Endothelial cell of umbilical vein (primary cell): ENCODE results near the gene EZH1. TPM values are rescaled to one million over a fixed set of nuclear protein-coding genes. Genes with fewer than 3 reads are reported as not detected.

Source experiments
- BruUV-seq: library from RNA; stranded (reverse); fragments of 400-500 nt; replicated peaks from 2 replicates; lab custom pipeline; 2021; lab: Mats Ljungman, UMichigan
- CTCF ChIA-PET: fragments of 300-600, 350-600 bp; sonication (Branson Sonifier 250); formaldehyde crosslinking; loops from one replicate; lab custom pipeline; 2021; ENCODE audit warnings: antibody characterized with exemption, inconsistent platforms; lab: Charles Lee
- POLR2A ChIA-PET: fragments of 300-600, 350-600 bp; sonication (Branson Sonifier 250); formaldehyde crosslinking; loops from one replicate; lab custom pipeline; 2021; ENCODE audit warnings: antibody characterized with exemption, inconsistent platforms; lab: Charles Lee
- DNase-seq: peaks from one replicate; pipeline ENCODE4 v3.0.0-alpha.2; 2011; ENCODE audit warnings: low read depth, low spot score
- FAIRE-seq: peaks from 2 replicates; lab custom pipeline; 2011; peaks lifted over from hg19 to GRCh38; lab: Jason Lieb, UNC
- H2AFZ ChIP-seq: 2 replicates; pipeline ENCODE4 v1.6.0; 2012; ENCODE audit warnings: low read depth, low read length, control low read depth, inconsistent platforms
- H3K27ac ChIP-seq: 2 replicates; pipeline ENCODE4 v1.5.1; 2011; ENCODE audit warnings: low read depth, mild to moderate bottlenecking, control low read depth, low read length, moderate library complexity; ENCODE audit not compliant: insufficient read depth
- H3K27me3 ChIP-seq, 2 experiments: 2 replicates each; pipeline versions ENCODE4 v1.6.0 to v1.6.1; 2011; ENCODE audit warnings: low read length in 2 of 2, mixed read lengths in 1 of 2; ENCODE audit not compliant: control insufficient read depth in 2 of 2, insufficient read depth in 2 of 2
- H3K36me3 ChIP-seq, 2 experiments: 2 replicates in 1 of 2; 3 replicates in 1 of 2; pipeline ENCODE4 v1.5.1; 2011; ENCODE audit warnings: low read length in 2 of 2, mild to moderate bottlenecking in 1 of 2, moderate library complexity in 1 of 2; ENCODE audit not compliant: control insufficient read depth in 2 of 2, insufficient read depth in 2 of 2; ENCODE audit errors: extremely low read depth in 1 of 2
- H3K4me1 ChIP-seq: 3 replicates; pipeline ENCODE4 v1.5.1; 2011; ENCODE audit warnings: mild to moderate bottlenecking, low read length; ENCODE audit not compliant: control insufficient read depth, insufficient read depth; ENCODE audit errors: extremely low read depth
- H3K4me2 ChIP-seq: 2 replicates; pipeline ENCODE4 v1.6.1; 2011; ENCODE audit warnings: low read length, control low read depth, mixed read lengths; ENCODE audit not compliant: insufficient read depth
- H3K4me3 ChIP-seq, 3 experiments: fragments of 200-600 bp in 1 of 3; sonication (generic), shearing (Covaris generic) in 1 of 3; replicated peaks in 1 of 3; 2 replicates each; pipeline ENCODE4 v1.5.1; 2011 to 2016; ENCODE audit warnings: control low read depth in 3 of 3, low read length in 3 of 3, mild to moderate bottlenecking in 2 of 3, inconsistent platforms in 1 of 3, low read depth in 1 of 3, moderate library complexity in 1 of 3; ENCODE audit not compliant: insufficient read depth in 1 of 3
- H3K79me2 ChIP-seq: 2 replicates; pipeline ENCODE4 v1.6.0; 2012; ENCODE audit warnings: low read length, inconsistent platforms; ENCODE audit not compliant: control insufficient read depth, insufficient read depth
- H3K9ac ChIP-seq: replicated peaks from 2 replicates; pipeline ENCODE3; 2011; ENCODE audit warnings: low read length, control low read depth; ENCODE audit not compliant: insufficient read depth; ENCODE audit errors: extremely low read depth
- H3K9me1 ChIP-seq: replicated peaks from 3 replicates; pipeline ENCODE4 v1.6.0; 2011; ENCODE audit warnings: mild to moderate bottlenecking, low read length; ENCODE audit not compliant: control insufficient read depth, insufficient read depth; ENCODE audit errors: extremely low read depth
- H3K9me3 ChIP-seq: replicated peaks from 2 replicates; pipeline ENCODE4 v1.5.1; 2012; ENCODE audit warnings: low read length, inconsistent platforms; ENCODE audit not compliant: control insufficient read depth, insufficient read depth
- H4K20me1 ChIP-seq: replicated peaks from 2 replicates; pipeline ENCODE3; 2011; ENCODE audit warnings: mild to moderate bottlenecking, low read length; ENCODE audit not compliant: control insufficient read depth, insufficient read depth; ENCODE audit errors: extremely low read depth
- EZH2 ChIP-seq: IDR thresholded peaks from 2 replicates; pipeline ENCODE4 v1.6.1; 2012; ENCODE audit warnings: borderline replicate concordance, low read depth, mild to moderate bottlenecking, moderate library complexity, low read length, inconsistent platforms; ENCODE audit not compliant: severe bottlenecking
- FOS ChIP-seq: IDR thresholded peaks from 2 replicates; pipeline ENCODE4 v1.6.1; 2011; ENCODE audit warnings: mild to moderate bottlenecking, low read length, moderate library complexity, borderline replicate concordance; ENCODE audit not compliant: insufficient read depth
- GATA2 ChIP-seq: IDR thresholded peaks from 2 replicates; pipeline ENCODE4 v1.7.0; 2011; ENCODE audit warnings: low read depth, mild to moderate bottlenecking, moderate library complexity, mixed read lengths, low read length; ENCODE audit not compliant: insufficient read length, insufficient read depth
- JUN ChIP-seq: IDR thresholded peaks from 2 replicates; pipeline ENCODE4 v1.6.1; 2011; ENCODE audit warnings: borderline replicate concordance, low read depth; ENCODE audit not compliant: insufficient read length, insufficient read depth
- MYC ChIP-seq: IDR thresholded peaks from one replicate; pipeline ENCODE4 v1.6.1; 2011; ENCODE audit warnings: mild to moderate bottlenecking, low read depth, low read length
- POLR2A ChIP-seq: IDR thresholded peaks from 2 replicates; pipeline ENCODE4 v1.6.1; 2012; ENCODE audit warnings: low read depth, mild to moderate bottlenecking, control low read depth, low read length
- POLR2AphosphoS5 ChIP-seq: IDR thresholded peaks from 2 replicates; pipeline ENCODE4 v1.6.1; 2012; ENCODE audit warnings: low read depth, mild to moderate bottlenecking, control low read depth, low read length, moderate library complexity; ENCODE audit not compliant: insufficient read depth
- dilution Hi-C: fragments of 300-500 bp; cut with MboI; formaldehyde crosslinking; loops from one replicate; pipeline ENCODE4 v1.15.0; 2019; ENCODE audit warnings: low sequenced_read_pairs; ENCODE audit not compliant: extremely low pct_ligation_motif_present
- intact Hi-C: fragments of 100-400 bp; cut with micrococcal nuclease; formaldehyde crosslinking; loops from one replicate; pipeline ENCODE4 v1.10.0; 2022
- polyA plus RNA-seq, 4 experiments: library from polyadenylated mRNA; depleted of rRNA in 3 of 4; stranded (reverse) in 3 of 4; unstranded in 1 of 4; fragments of >200 nt; gene quantifications; 2 replicates each; pipeline versions ENCODE4 v1.2.1 to v1.2.3, GENCODE V29; 2011 to 2012; ENCODE audit warnings: missing spikeins in 1 of 4
- total RNA-seq: library from RNA; stranded (reverse); gene quantifications from 2 replicates; pipeline ENCODE4 v1.2.3, GENCODE V29; 2021
- TF ChIP-seq, protein P1 (sequence below), 2 donors: IDR thresholded peaks; 1 replicate in 1 of 2; 2 replicates in 1 of 2; pipeline ENCODE4 v1.5.1; 2011; ENCODE audit warnings: low read length in 2 of 2, mild to moderate bottlenecking in 2 of 2, moderate library complexity in 2 of 2, control low read depth in 1 of 2, inconsistent platforms in 1 of 2, low read depth in 1 of 2; ENCODE audit not compliant: insufficient read depth in 1 of 2; ENCODE audit errors: extremely low read depth in 1 of 2
- TF ChIP-seq, protein P2 (sequence below): IDR thresholded peaks from 2 replicates; pipeline ENCODE4 v1.6.1; 2011; ENCODE audit not compliant: insufficient read depth, insufficient read length

Gene EZH1
- total and polyA plus RNA-seq, 2 donors (not counting 3 experiments of a cell fraction or from before 2014, with no cell fraction given) = 31.4 to 33.7 TPM

DNA sequence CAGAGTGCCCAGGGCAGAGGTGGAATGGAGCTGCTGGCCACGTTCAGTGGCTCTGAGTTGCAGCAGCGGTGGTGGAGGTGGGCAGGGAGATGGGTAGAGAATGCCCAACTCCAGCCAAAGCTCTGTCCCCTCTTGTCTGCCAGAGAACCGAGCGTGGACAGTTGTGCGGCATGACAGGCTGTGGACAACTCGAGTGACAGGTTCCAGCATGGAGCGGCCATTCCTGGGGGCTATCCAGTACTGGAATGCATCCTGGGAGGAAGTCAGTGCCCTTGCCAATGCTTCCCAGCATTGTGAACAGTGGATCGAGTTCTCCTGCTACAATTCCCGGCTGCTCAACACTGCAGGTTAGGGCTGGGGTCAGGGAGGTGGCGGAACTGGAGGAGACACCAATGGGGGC, 54.2 kb downstream of the EZH1 start:
- H3K27ac ChIP-seq = no peak overlapping the region
- no peak overlapping the region for H3K4me3 ChIP-seq
- ChIA-PET CTCF (interaction anchor here (1.6 to 1.8 kb wide), 2 partner anchors 73 to 112 kb away, joined by 6 to 7 read pairs; no protein-coding TSS in a partner anchor), POLR2A (no interaction called here)
- no peak overlapping the region for H3K4me2 ChIP-seq
- H3K27me3 ChIP-seq = peaks cover 0 to 10% of the 10 kb centered on the region in 2 experiments
- H4K20me1 ChIP-seq = no peaks in the 10 kb centered on the region
- H3K9me1 ChIP-seq = no peaks in the 10 kb centered on the region
- no TSS peak for BruUV-seq
- no peaks in the 10 kb centered on the region for H3K4me1 ChIP-seq
- H3K9me3 ChIP-seq = no peaks in the 10 kb centered on the region
- FAIRE-seq = no peak
- TF ChIP-seq GATA2 (no peak), JUN (no peak), POLR2A (no peak), POLR2AphosphoS5 (no peak), FOS (no peak), EZH2 (no peak), MYC (no peak)
- TF ChIP-seq, protein P1, sequence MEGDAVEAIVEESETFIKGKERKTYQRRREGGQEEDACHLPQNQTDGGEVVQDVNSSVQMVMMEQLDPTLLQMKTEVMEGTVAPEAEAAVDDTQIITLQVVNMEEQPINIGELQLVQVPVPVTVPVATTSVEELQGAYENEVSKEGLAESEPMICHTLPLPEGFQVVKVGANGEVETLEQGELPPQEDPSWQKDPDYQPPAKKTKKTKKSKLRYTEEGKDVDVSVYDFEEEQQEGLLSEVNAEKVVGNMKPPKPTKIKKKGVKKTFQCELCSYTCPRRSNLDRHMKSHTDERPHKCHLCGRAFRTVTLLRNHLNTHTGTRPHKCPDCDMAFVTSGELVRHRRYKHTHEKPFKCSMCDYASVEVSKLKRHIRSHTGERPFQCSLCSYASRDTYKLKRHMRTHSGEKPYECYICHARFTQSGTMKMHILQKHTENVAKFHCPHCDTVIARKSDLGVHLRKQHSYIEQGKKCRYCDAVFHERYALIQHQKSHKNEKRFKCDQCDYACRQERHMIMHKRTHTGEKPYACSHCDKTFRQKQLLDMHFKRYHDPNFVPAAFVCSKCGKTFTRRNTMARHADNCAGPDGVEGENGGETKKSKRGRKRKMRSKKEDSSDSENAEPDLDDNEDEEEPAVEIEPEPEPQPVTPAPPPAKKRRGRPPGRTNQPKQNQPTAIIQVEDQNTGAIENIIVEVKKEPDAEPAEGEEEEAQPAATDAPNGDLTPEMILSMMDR (IDR thresholded peaks at IDR 0.05; ENCODE audit: extremely low read depth in 1 of 2, insufficient read depth in 1 of 2, low read depth in 1 of 2, low read length in 2 of 2) = no peak
- TF ChIP-seq, protein P2, sequence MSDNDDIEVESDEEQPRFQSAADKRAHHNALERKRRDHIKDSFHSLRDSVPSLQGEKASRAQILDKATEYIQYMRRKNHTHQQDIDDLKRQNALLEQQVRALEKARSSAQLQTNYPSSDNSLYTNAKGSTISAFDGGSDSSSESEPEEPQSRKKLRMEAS = no peak
- H2AFZ ChIP-seq = no peak overlapping the region
- H3K79me2 ChIP-seq = no peaks in the 10 kb centered on the region
- intact Hi-C loops = no loop called here
- no peak for DNase-seq
- peaks cover 2 to 4% of the 10 kb centered on the region in 2 experiments for H3K36me3 ChIP-seq
- dilution Hi-C loops = no loop called here
- H3K9ac ChIP-seq = no peak overlapping the region
